B cell (primary cell): ENCODE measurements around the gene SSTR4. TPM values are rescaled to one million over a fixed set of nuclear protein-coding genes. Genes with fewer than 3 reads are reported as not detected.

ENCODE experiments used
- ATAC-seq: fragments of 200-7000 bp; cut with Tn5 transposase; one replicate; pipeline ENCODE4 v1.10.0; 2021; ENCODE audit warnings: low read depth, mild to moderate bottlenecking, moderate number of reproducible peaks, moderate library complexity
- CTCF ChIA-PET: fragments of 350-600 bp; sonication (Branson Sonifier 250); formaldehyde crosslinking; loops from one replicate; lab custom pipeline; 2021; ENCODE audit warnings: antibody characterized with exemption, inconsistent platforms; lab: Charles Lee
- POLR2A ChIA-PET: fragments of 350-600 bp; sonication (Branson Sonifier 250); formaldehyde crosslinking; loops from one replicate; lab custom pipeline; 2021; ENCODE audit warnings: antibody characterized with exemption; lab: Charles Lee
- DNase-seq: peaks from one replicate; pipeline ENCODE4 v3.0.0; 2013
- H2AFZ ChIP-seq: 2 replicates; pipeline ENCODE4 v1.6.1; 2012; ENCODE audit warnings: mild to moderate bottlenecking, low read depth, low read length; ENCODE audit not compliant: insufficient read depth, poor library complexity, severe bottlenecking
- H3K27ac ChIP-seq, 2 donors: 1 replicate in 1 of 2; 2 replicates in 1 of 2; pipeline ENCODE4 v1.5.1; 2012 to 2013; ENCODE audit warnings: low read length in 2 of 2, mild to moderate bottlenecking in 2 of 2, moderate library complexity in 1 of 2
- H3K27me3 ChIP-seq, 4 experiments: fragments of 200-600 bp in 1 of 4; sonication (generic) in 1 of 4; replicated peaks in 1 of 4; 1 replicate in 2 of 4; 2 replicates in 2 of 4; pipeline versions ENCODE4 v1.6.1 to v1.7.0; 2013 to 2016; ENCODE audit warnings: low read length in 3 of 4, mild to moderate bottlenecking in 2 of 4, mixed read lengths in 1 of 4, moderate library complexity in 1 of 4; ENCODE audit not compliant: insufficient read depth in 4 of 4, control insufficient read depth in 3 of 4; ENCODE audit errors: control extremely low read depth in 1 of 4
- H3K36me3 ChIP-seq, 2 experiments: replicated peaks in 1 of 2; 1 replicate in 1 of 2; 2 replicates in 1 of 2; pipeline versions ENCODE4 v1.6.1 to v1.7.1; 2013; ENCODE audit warnings: low read length in 1 of 2; ENCODE audit not compliant: insufficient read depth in 2 of 2, control insufficient read depth in 1 of 2; ENCODE audit errors: control extremely low read depth in 1 of 2, extremely low read depth in 1 of 2
- H3K4me1 ChIP-seq, 2 donors: fragments of 200-600 bp in 1 of 2; sonication (generic) in 1 of 2; 1 replicate in 1 of 2; 2 replicates in 1 of 2; pipeline versions ENCODE4 v1.5.1 to v1.6.1; 2013 to 2017; ENCODE audit warnings: low read length in 2 of 2; ENCODE audit not compliant: control insufficient read depth in 2 of 2, insufficient read depth in 2 of 2
- H3K4me2 ChIP-seq: replicated peaks from 2 replicates; pipeline ENCODE3; 2012; ENCODE audit warnings: mild to moderate bottlenecking, low read depth, low read length; ENCODE audit not compliant: poor library complexity, severe bottlenecking
- H3K4me3 ChIP-seq, 5 experiments: fragments of 200-600 bp in 1 of 5; sonication (generic) in 1 of 5; 1 replicate in 3 of 5; 2 replicates in 2 of 5; pipeline versions ENCODE4 v1.5.1 to v1.7.0; 2011 to 2016; ENCODE audit warnings: low read length in 4 of 5, mild to moderate bottlenecking in 4 of 5, low read depth in 2 of 5, control low read depth in 1 of 5, moderate library complexity in 1 of 5; ENCODE audit not compliant: insufficient read depth in 1 of 5; ENCODE audit errors: control extremely low read depth in 1 of 5, extremely low read depth in 1 of 5
- H3K79me2 ChIP-seq: fragments of 200-600 bp; sonication (generic); one replicate; pipeline ENCODE4 v1.6.0; 2016; ENCODE audit warnings: low read length; ENCODE audit not compliant: control insufficient read depth, insufficient read depth
- H3K9ac ChIP-seq: fragments of 200-600 bp; sonication (generic); 2 replicates; pipeline ENCODE4 v1.6.1; 2017; ENCODE audit warnings: mild to moderate bottlenecking, low read length, moderate library complexity
- H3K9me3 ChIP-seq, 3 donors: one replicate each; pipeline versions ENCODE4 v1.6.1 to v1.7.1; 2013; ENCODE audit warnings: low read length in 2 of 3; ENCODE audit not compliant: control insufficient read depth in 2 of 3, insufficient read depth in 1 of 3; ENCODE audit errors: control extremely low read depth in 1 of 3
- H4K20me1 ChIP-seq: 2 replicates; pipeline ENCODE4 v1.6.0; 2012; ENCODE audit warnings: mild to moderate bottlenecking, low read length; ENCODE audit not compliant: insufficient read depth, control insufficient read depth, poor library complexity, severe bottlenecking
- H3K27ac Mint-ChIP-seq: one replicate; pipeline ENCODE4 v1.8.0; 2021; ENCODE audit warnings: mixed read lengths
- H3K27me3 Mint-ChIP-seq: one replicate; pipeline ENCODE4 v1.8.0; 2021; ENCODE audit warnings: mixed read lengths
- H3K4me1 Mint-ChIP-seq: one replicate; pipeline ENCODE4 v1.8.0; 2021; ENCODE audit warnings: mixed read lengths
- H3K4me3 Mint-ChIP-seq: one replicate; pipeline ENCODE4 v1.8.0; 2021; ENCODE audit warnings: mixed read lengths
- H3K9me3 Mint-ChIP-seq: one replicate; pipeline ENCODE4 v1.8.0; 2022; ENCODE audit warnings: mixed read lengths; ENCODE audit not compliant: insufficient read depth
- CTCF ChIP-seq: fragments of 200-600 bp; IDR thresholded peaks from one replicate; pipeline ENCODE4 v1.8.0; 2022; ENCODE audit warnings: antibody characterized with exemption, mild to moderate bottlenecking
- EZH2 ChIP-seq: IDR thresholded peaks from 2 replicates; pipeline ENCODE4 v1.6.1; 2012; ENCODE audit warnings: borderline replicate concordance, low read depth, mild to moderate bottlenecking, moderate library complexity, low read length; ENCODE audit not compliant: insufficient read depth, poor library complexity, severe bottlenecking
- WGBS: methylation state at CpG from one replicate; pipeline ENCODE4 v1.1.5; 2013; ENCODE audit warnings: missing lambda C conversion rate; ENCODE audit not compliant: insufficient coverage; 5-methylcytosine and 5-hydroxymethylcytosine counted together
- intact Hi-C: fragments of 100-400 bp; cut with micrococcal nuclease; formaldehyde crosslinking; loops from one replicate; pipeline ENCODE4 v1.10.0; 2022
- polyA plus RNA-seq: library from polyadenylated mRNA; depleted of rRNA; stranded (reverse); fragments of >200 nt; gene quantifications from 2 replicates; pipeline ENCODE4 v1.2.3, GENCODE V29; 2012
- total RNA-seq, 2 donors: library from RNA; stranded (reverse); fragments of 120-200 nt in 1 of 2; gene quantifications; 1 replicate in 1 of 2; 2 replicates in 1 of 2; pipeline versions ENCODE4 v1.2.3 to v1.2.4, GENCODE V29; 2013 to 2022

SSTR4 gene
- total and polyA plus RNA-seq, 2 donors (not counting 1 experiment from before 2014, with no cell fraction given), result not detected

GRCh38 chr20:23078351-23079015 lies 43.4 kb downstream of the SSTR4 start:
- POLR2A ChIA-PET, result no interaction called here
- H3K79me2 ChIP-seq, result no peaks in the 10 kb centered on the region

DNA sequence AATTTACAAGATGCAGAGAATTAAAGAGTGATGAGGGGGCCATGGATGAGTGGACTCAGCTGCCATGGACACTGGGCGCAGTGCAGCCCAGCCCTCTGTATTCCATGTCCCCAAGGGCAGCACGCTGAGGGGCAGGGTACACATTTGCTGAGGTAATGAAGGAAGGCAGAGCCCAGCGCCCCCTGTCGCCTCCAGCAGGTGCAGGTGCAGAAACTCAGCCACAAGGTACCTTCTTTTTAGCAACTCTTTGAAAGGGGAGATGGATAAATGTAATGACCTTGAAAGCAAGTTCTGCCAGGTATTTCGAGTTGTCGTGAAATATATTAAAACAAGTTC lies 43.9 kb downstream of the SSTR4 start:
- Mint-ChIP-seq H3K4me3 (no peak overlapping the region), H3K9me3 (no peaks in the 10 kb centered on the region), H3K4me1 (no peaks in the 10 kb centered on the region), H3K27ac (no peak overlapping the region), H3K27me3 (no peaks in the 10 kb centered on the region)
- ChIA-PET POLR2A (no interaction called here), CTCF (no interaction called here)
- no peak overlapping the region for H3K4me3 ChIP-seq
- H3K9me3 ChIP-seq, result no peaks in the 10 kb centered on the region
- no peak for DNase-seq
- 78% methylated on average over 4 of the region's 6 CpGs for WGBS
- H3K27me3 ChIP-seq, result no peaks in the 10 kb centered on the region
- no peak overlapping the region for H2AFZ ChIP-seq
- intact Hi-C loops, result no loop called here
- no peaks in the 10 kb centered on the region for H3K36me3 ChIP-seq
- no peak overlapping the region for H3K27ac ChIP-seq
- H3K4me1 ChIP-seq, result no peaks in the 10 kb centered on the region
- H3K79me2 ChIP-seq, result no peaks in the 10 kb centered on the region
- no peak overlapping the region for H3K4me2 ChIP-seq
- TF ChIP-seq EZH2, result no peak
- no peaks in the 10 kb centered on the region for H4K20me1 ChIP-seq
- no peak overlapping the region for H3K9ac ChIP-seq
- no peak for ATAC-seq

More at GRCh38 chr20:23078351-23079015, 43.4 kb downstream of the SSTR4 start:
- no peak overlapping the region for H3K27ac ChIP-seq
- H3K27me3 Mint-ChIP-seq, result no peaks in the 10 kb centered on the region
- no peaks in the 10 kb centered on the region for H3K9me3 Mint-ChIP-seq
- H3K4me1 Mint-ChIP-seq, result no peaks in the 10 kb centered on the region
- WGBS, result 86% methylated on average over 4 of the region's 5 CpGs
- H3K9me3 ChIP-seq, result no peaks in the 10 kb centered on the region
- H3K4me2 ChIP-seq, result no peak overlapping the region
- DNase-seq (no peak), ATAC-seq (no peak)
- TF ChIP-seq CTCF (no peak), EZH2 (no peak)
- H3K4me1 ChIP-seq, result no peaks in the 10 kb centered on the region
- no peaks in the 10 kb centered on the region for H3K36me3 ChIP-seq
- H2AFZ ChIP-seq, result no peak overlapping the region
- H3K4me3 ChIP-seq, result no peak overlapping the region
- intact Hi-C loops, result no loop called here
- H3K9ac ChIP-seq, result no peak overlapping the region
- no peaks in the 10 kb centered on the region for H4K20me1 ChIP-seq
- no peak overlapping the region for H3K4me3 Mint-ChIP-seq
- no peaks in the 10 kb centered on the region for H3K27me3 ChIP-seq
- no peak overlapping the region for H3K27ac Mint-ChIP-seq
- CTCF ChIA-PET, result no interaction called here
